GM10248 (cell line): Measurements from ENCODE around the gene NEK10.

ENCODE experiments used
- CTCF ChIA-PET: fragments of 300-600 bp; sonication (Branson Sonifier 250); formaldehyde crosslinking; extraction: SDS; loops from one replicate; lab custom pipeline; 2021; ENCODE audit warnings: antibody characterized with exemption; lab: Yijun Ruan, JAX
- POLR2A ChIA-PET: fragments of 350-650 bp; sonication (Branson Sonifier 250); formaldehyde crosslinking; extraction: SDS; loops from one replicate; lab custom pipeline; 2020; ENCODE audit warnings: antibody characterized with exemption; lab: Yijun Ruan, JAX
- DNase-seq: peaks from one replicate; pipeline ENCODE4 v3.0.0; 2012; ENCODE audit errors: extremely low spot score
- TF ChIP-seq, protein P1 (sequence below): IDR thresholded peaks from 2 replicates; pipeline ENCODE4 v1.5.1; 2012; ENCODE audit warnings: mild to moderate bottlenecking, low read depth; ENCODE audit errors: extremely low read depth, missing control alignments, control extremely low read depth

Gene NEK10

GRCh38 chr3:27387625-27388024 lies 18.4 kb upstream of the NEK10 start:
- POLR2A ChIA-PET, result no interaction called here
- CTCF ChIA-PET, result interaction anchor here (1.3 kb wide), 1 partner anchor 15 kb away, joined by 3 read pairs; no protein-coding TSS in a partner anchor
- no peak for DNase-seq
- TF ChIP-seq, protein P1, sequence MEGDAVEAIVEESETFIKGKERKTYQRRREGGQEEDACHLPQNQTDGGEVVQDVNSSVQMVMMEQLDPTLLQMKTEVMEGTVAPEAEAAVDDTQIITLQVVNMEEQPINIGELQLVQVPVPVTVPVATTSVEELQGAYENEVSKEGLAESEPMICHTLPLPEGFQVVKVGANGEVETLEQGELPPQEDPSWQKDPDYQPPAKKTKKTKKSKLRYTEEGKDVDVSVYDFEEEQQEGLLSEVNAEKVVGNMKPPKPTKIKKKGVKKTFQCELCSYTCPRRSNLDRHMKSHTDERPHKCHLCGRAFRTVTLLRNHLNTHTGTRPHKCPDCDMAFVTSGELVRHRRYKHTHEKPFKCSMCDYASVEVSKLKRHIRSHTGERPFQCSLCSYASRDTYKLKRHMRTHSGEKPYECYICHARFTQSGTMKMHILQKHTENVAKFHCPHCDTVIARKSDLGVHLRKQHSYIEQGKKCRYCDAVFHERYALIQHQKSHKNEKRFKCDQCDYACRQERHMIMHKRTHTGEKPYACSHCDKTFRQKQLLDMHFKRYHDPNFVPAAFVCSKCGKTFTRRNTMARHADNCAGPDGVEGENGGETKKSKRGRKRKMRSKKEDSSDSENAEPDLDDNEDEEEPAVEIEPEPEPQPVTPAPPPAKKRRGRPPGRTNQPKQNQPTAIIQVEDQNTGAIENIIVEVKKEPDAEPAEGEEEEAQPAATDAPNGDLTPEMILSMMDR, result no peak

- no peak for DNase-seq
- POLR2A ChIA-PET, result no interaction called here
- CTCF ChIA-PET, result no interaction called here
- TF ChIP-seq, protein P1, result no peak
These were observed 16.3 kb upstream of the NEK10 start for GRCh38 chr3:27385504-27385903.

- TF ChIP-seq, protein P1, result no peak
- ChIA-PET CTCF (no interaction called here), POLR2A (no interaction called here)
- no peak for DNase-seq
These were observed 15.0 kb upstream of the NEK10 start for GRCh38 chr3:27384191-27384590.

GRCh38 chr3:27380433-27381357 lies 11.5 kb upstream of the NEK10 start:
- TF ChIP-seq, protein P1, result no peak
- CTCF ChIA-PET, result interaction anchor here (1.0 to 2.1 kb wide), 3 partner anchors 10 to 23 kb away, joined by 3 to 6 read pairs (median 4); no protein-coding TSS in a partner anchor
- DNase-seq, result no peak
- POLR2A ChIA-PET, result no interaction called here

DNA sequence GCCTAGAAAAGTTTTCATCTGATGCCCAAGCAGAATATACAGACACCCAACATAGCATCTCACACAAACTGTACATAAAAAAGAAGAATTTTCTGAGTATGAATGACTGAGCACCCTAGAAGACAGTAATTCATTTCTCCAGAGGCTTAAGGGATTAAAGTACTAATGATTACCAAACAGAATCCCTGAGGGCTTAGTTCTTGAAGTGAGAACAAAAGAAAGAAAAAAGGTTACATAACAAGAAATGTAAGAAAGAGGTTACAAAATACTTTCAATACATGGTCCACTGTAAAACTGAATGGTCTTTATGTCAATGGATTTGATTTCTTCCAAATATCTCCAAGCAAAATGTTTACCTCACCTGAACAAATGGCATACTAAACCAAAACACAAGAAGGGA lies 9.1 kb upstream of the NEK10 start:
- TF ChIP-seq, protein P1, result no peak

DNA sequence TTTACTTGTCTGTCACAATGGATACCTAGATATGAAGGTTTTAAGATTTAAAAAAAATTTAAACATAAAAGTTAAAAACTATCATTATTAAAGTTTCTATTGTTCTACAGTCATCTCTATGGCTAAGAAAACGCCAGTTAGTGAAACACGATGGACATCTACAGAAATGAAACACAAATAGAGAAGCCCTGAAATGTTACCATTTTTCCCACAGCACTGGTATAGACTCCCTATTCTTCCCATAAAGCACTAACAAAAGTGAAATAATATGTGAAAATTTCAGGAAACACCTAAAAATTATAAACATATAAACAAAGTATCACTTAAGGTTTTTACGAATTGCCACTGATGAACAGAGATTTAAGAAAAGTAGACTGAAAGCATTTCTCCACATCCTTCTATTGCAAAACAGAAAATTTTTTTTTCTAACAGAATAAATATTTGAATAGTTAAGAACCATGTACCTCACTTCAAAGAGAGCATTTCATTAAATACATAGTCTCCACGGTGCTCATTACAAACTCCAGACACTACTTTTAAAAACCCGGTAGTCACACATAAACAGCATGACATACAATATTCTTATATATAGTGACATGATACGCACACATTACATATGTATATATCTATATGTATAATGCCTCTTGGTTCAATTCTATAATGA lies 7.1 kb upstream of the NEK10 start:
- TF ChIP-seq, protein P1, result no peak
- ChIA-PET POLR2A (no interaction called here), CTCF (interaction anchor here (0.9 to 1.7 kb wide), 3 partner anchors 11 to 110 kb away, joined by 3 to 6 read pairs (median 3); no protein-coding TSS in a partner anchor)
- no peak for DNase-seq

More for the DNA sequence above, 9.1 kb upstream of the NEK10 start:
- ChIA-PET POLR2A (no interaction called here), CTCF (interaction anchor here (1.0 to 2.3 kb wide), 6 partner anchors 13 to 94 kb away, joined by 3 to 7 read pairs (median 4); no protein-coding TSS in a partner anchor)
- DNase-seq, result no peak
